HepG2 (cell line): ENCODE data around the gene WWC1. TPM values are rescaled to one million over a fixed set of nuclear protein-coding genes. Genes with fewer than 3 reads are reported as not detected.

ENCODE experiments used
- ATAC-seq: fragments of 200-7000 bp; cut with Tn5 transposase; 3 replicates; pipeline ENCODE4 v1.9.1; 2020; ENCODE audit warnings: mild to moderate bottlenecking, moderate library complexity
- BruUV-seq: library from RNA; stranded (reverse); fragments of 400-500 nt; replicated peaks from 2 replicates; lab custom pipeline; 2021; lab: Mats Ljungman, UMichigan
- CTCF ChIA-PET: fragments of 300-600 bp; formaldehyde crosslinking; extraction: SDS; loops from one replicate; lab custom pipeline; 2021; ENCODE audit warnings: low total read pairs, inconsistent platforms, low intra/inter-chr PET ratio; lab: Yijun Ruan, JAX
- POLR2A ChIA-PET: fragments of 350-600 bp; sonication (Branson Sonifier 250); formaldehyde crosslinking; loops from one replicate; lab custom pipeline; 2020; ENCODE audit warnings: antibody characterized with exemption, inconsistent platforms; lab: Yijun Ruan, JAX
- DNase-seq: peaks from one replicate; pipeline ENCODE4 v3.0.0-alpha.2; 2015; ENCODE audit warnings: low spot score
- FAIRE-seq: peaks from 3 replicates; lab custom pipeline; 2011; peaks lifted over from hg19 to GRCh38; lab: Jason Lieb, UNC
- H2AFZ ChIP-seq: one replicate; pipeline ENCODE4 v1.6.1; 2011; ENCODE audit warnings: low read length, inconsistent platforms
- H3K27ac ChIP-seq: fragments of 300-600 bp; 3 replicates; pipeline ENCODE4 v1.8.0; 2011; ENCODE audit warnings: mixed run types, mild to moderate bottlenecking, mixed read lengths, low read length, inconsistent platforms; ENCODE audit not compliant: insufficient read depth; ENCODE audit errors: extremely low read length
- H3K27me3 ChIP-seq, 2 experiments: fragments of 200-600 bp in 1 of 2; 2 replicates in 1 of 2; 3 replicates in 1 of 2; pipeline versions ENCODE4 v1.6.0 to v1.8.0; 2011; ENCODE audit warnings: low read length in 2 of 2, mild to moderate bottlenecking in 2 of 2, moderate library complexity in 2 of 2, inconsistent platforms in 1 of 2; ENCODE audit not compliant: insufficient read depth in 2 of 2, control insufficient read depth in 1 of 2
- H3K36me3 ChIP-seq, 2 experiments: fragments of 200-600 bp in 1 of 2; replicated peaks in 1 of 2; 2 replicates in 1 of 2; 3 replicates in 1 of 2; pipeline versions ENCODE4 v1.5.1 to v1.8.0; 2011; ENCODE audit warnings: low read length in 2 of 2, inconsistent platforms in 1 of 2; ENCODE audit not compliant: insufficient read depth in 2 of 2, control insufficient read depth in 1 of 2
- H3K4me1 ChIP-seq: 2 replicates; pipeline ENCODE4 v1.5.1; 2012; ENCODE audit warnings: low read length, inconsistent platforms; ENCODE audit not compliant: insufficient read depth
- H3K4me2 ChIP-seq: 2 replicates; pipeline ENCODE4 v1.6.0; 2011; ENCODE audit warnings: low read depth, low read length, inconsistent platforms
- H3K4me3 ChIP-seq, 3 experiments: fragments of 200-600 bp in 1 of 3; sonication (generic), shearing (Covaris generic) in 1 of 3; replicated peaks in 1 of 3; 2 replicates each; pipeline ENCODE4 v1.5.1; 2011 to 2016; ENCODE audit warnings: low read length in 3 of 3, inconsistent platforms in 2 of 3, low read depth in 2 of 3, mild to moderate bottlenecking in 2 of 3, control low read depth in 1 of 3, mixed read lengths in 1 of 3; ENCODE audit not compliant: insufficient read depth in 1 of 3
- H3K79me2 ChIP-seq: one replicate; pipeline ENCODE4 v1.6.1; 2011; ENCODE audit warnings: low read length, inconsistent platforms; ENCODE audit not compliant: insufficient read depth
- H3K9ac ChIP-seq: 2 replicates; pipeline ENCODE4 v1.6.0; 2011; ENCODE audit warnings: mild to moderate bottlenecking, low read depth, low read length, inconsistent platforms; ENCODE audit not compliant: insufficient read depth
- H3K9me3 ChIP-seq: 2 replicates; pipeline ENCODE4 v1.5.1; 2012; ENCODE audit warnings: mild to moderate bottlenecking, low read length
- H4K20me1 ChIP-seq: 2 replicates; pipeline ENCODE4 v1.6.0; 2011; ENCODE audit warnings: inconsistent platforms, mild to moderate bottlenecking, low read length, moderate library complexity; ENCODE audit not compliant: insufficient read depth
- FOSL2 ChIP-seq: sonication (generic); formaldehyde crosslinking; IDR thresholded peaks from 2 replicates; pipeline ENCODE4 v1.4.0; 2020; ENCODE audit warnings: missing genetic modification reagents
- HMG20B ChIP-seq: conservative IDR thresholded peaks from 2 replicates; pipeline ENCODE4 v1.6.1; 2016; ENCODE audit warnings: missing genetic modification reagents, missing compliant biosample characterization
- HNRNPH1 ChIP-seq: fragments of 200-400 bp; formaldehyde crosslinking; optimal IDR thresholded peaks from 2 replicates; pipeline ENCODE3; 2017; ENCODE audit warnings: mild to moderate bottlenecking, low read depth, low read length
- IRF2 ChIP-seq: IDR thresholded peaks from 2 replicates; pipeline ENCODE4 v1.6.1; 2018; ENCODE audit warnings: missing genetic modification reagents, missing compliant biosample characterization
- JUN ChIP-seq: sonication (generic); formaldehyde crosslinking; IDR thresholded peaks from 2 replicates; pipeline ENCODE4 v1.4.0; 2020; ENCODE audit warnings: mild to moderate bottlenecking, missing genetic modification reagents
- KDM3A ChIP-seq: IDR thresholded peaks from 2 replicates; pipeline ENCODE4 v1.6.1; 2018; ENCODE audit warnings: low read depth, missing compliant biosample characterization
- KLF6 ChIP-seq: IDR thresholded peaks from 2 replicates; pipeline ENCODE4 v1.8.0; 2016; ENCODE audit warnings: missing biosample characterization, missing genetic modification reagents
- ZFP37 ChIP-seq: sonication (generic); formaldehyde crosslinking; IDR thresholded peaks from 2 replicates; pipeline ENCODE4 v1.4.0; 2020; ENCODE audit warnings: missing genetic modification reagents, borderline replicate concordance
- ZNF136 ChIP-seq: sonication (generic); formaldehyde crosslinking; IDR thresholded peaks from 2 replicates; pipeline ENCODE4 v1.8.1; 2022; ENCODE audit warnings: low read depth, mild to moderate bottlenecking, moderate library complexity, missing genetic modification reagents
- ZNF263 ChIP-seq: sonication (generic); formaldehyde crosslinking; IDR thresholded peaks from 2 replicates; pipeline ENCODE4 v1.4.0; 2020; ENCODE audit warnings: missing genetic modification reagents
- ZNF274 ChIP-seq: sonication (generic); formaldehyde crosslinking; IDR thresholded peaks from 2 replicates; pipeline ENCODE4 v1.5.1; 2020; ENCODE audit warnings: mild to moderate bottlenecking, missing genetic modification reagents
- ZNF282 ChIP-seq: fragments of 450-650 bp; IDR thresholded peaks from 2 replicates; pipeline ENCODE4 v1.6.1; 2018; ENCODE audit not compliant: partially characterized antibody
- WGBS: methylation state at CpG from one replicate; pipeline ENCODE4 v1.1.6; 2017; ENCODE audit warnings: low lambda C conversion rate; 5-methylcytosine and 5-hydroxymethylcytosine counted together
- in situ Hi-C: cut with HindIII; loops from 2 replicates; pipeline ENCODE4 v1.10.0; 2017; ENCODE audit warnings: low pct_unique_long_range_greater_than_20kb; ENCODE audit not compliant: extremely low pct_ligation_motif_present
- intact Hi-C: fragments of 100-400 bp; cut with micrococcal nuclease; formaldehyde crosslinking; loops from one replicate; pipeline ENCODE4 v1.10.0; 2022; ENCODE audit not compliant: unreplicated experiment
- polyA plus RNA-seq, 8 experiments: library from polyadenylated mRNA; depleted of rRNA in 3 of 8; stranded (reverse) in 7 of 8; unstranded in 1 of 8; fragments of >200 nt; fragmentation: Illumina TruSeq in 4 of 8; extraction: Trizol in 4 of 8; gene quantifications; 2 replicates each; pipeline versions ENCODE4 v1.2.1 to v1.2.3, GENCODE V29; 2011 to 2016; ENCODE audit warnings: low read depth in 4 of 8, missing spikeins in 1 of 8, mixed read lengths in 1 of 8; ENCODE audit not compliant: insufficient read depth in 1 of 8
- total RNA-seq, 5 experiments: library from RNA; depleted of rRNA; stranded (reverse); fragments of >200 nt; fragmentation: Illumina TruSeq; extraction: Trizol; gene quantifications; 2 replicates each; pipeline ENCODE4 v1.2.3, GENCODE V29; 2016; ENCODE audit warnings: low read depth in 1 of 5

The WWC1 gene
- total and polyA plus RNA-seq, 2 of the 13 experiments (the other 11 are each of a cell fraction or from before 2014, with no cell fraction given), result 8.3 to 17.9 TPM

DNA sequence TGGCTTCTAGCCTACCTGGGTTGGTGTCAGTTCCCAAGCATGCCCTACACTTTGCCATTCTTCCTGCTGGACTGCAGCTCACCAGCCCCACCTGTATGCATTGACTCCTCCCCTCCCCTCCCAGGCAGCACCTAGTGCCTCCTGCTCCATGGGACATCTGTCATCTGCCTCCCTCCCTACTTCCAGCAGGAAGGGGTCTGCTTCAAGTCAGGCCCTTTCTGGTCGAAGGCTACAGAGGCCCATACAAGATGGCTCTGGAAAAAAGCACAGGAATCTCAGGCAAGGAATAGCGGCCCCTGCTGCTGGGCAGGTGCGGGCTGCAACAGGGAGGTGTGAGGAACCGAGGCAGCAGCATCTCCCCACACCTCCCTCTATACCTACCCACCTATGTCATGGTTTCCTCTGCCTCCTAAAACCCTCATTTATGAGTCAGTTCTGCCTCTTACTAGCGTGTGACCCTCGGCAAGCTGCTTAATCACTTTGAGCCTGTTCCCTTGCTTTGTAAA, 19.7 kb downstream of the WWC1 start (continued):
- no peak for TF ChIP-seq ZFP37 (CRISPR knock-in tag)

DNA sequence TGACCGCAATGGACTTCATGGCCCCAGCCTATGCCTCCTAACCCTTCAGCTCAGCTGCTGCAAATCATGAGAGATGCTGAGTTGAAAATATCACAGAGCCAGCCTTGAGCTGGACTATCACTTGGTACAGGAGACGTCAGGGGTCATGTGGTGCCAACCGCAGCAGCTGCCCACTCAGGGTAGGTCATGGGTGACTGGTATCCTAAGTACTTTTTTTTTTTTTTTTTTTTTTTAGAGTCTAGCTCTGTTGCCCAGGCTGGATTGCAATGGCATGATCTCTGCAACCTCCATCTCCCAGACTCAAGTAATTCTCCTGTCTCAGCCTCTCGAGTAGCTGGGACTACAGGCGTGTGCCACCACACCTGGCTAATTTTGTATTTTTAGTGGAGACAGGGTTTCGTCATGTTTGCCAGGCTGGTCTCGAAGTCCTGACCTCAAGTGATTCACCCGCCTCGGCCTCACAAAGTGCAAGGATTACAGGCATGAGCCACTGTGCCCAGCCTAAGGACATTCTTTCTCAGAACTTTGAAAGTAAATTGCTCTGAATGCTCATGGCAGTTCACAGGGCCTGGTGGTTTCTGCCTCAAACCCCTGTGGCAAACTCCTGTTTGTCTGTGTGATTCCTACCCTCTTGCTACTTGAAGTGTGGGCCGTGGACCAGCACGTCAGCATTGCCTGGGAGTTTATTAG, 21.3 kb downstream of the WWC1 start:
- FAIRE-seq (no peak), DNase-seq (no peak), ATAC-seq (no peak)
- Histone ChIP-seq H3K4me1 (peaks cover 89% of the 10 kb centered on the region), H3K27me3 (no peaks in the 10 kb centered on the region), H2AFZ (no peak overlapping the region), H3K4me2 (no peak overlapping the region), H3K27ac (no peak overlapping the region), H3K4me3 (no peak overlapping the region), H3K9ac (no peak overlapping the region), H3K36me3 (no peaks in the 10 kb centered on the region; a peak in 1 of 5 replicates), H3K79me2 (peaks cover 10% of the 10 kb centered on the region), H4K20me1 (no peaks in the 10 kb centered on the region), H3K9me3 (no peaks in the 10 kb centered on the region)
- in situ Hi-C loops, result no loop called here
- ChIA-PET POLR2A (interaction anchor here (0.7 to 1.4 kb wide), 2 partner anchors 20 to 49 kb away, joined by 3 to 4 read pairs; no protein-coding TSS in a partner anchor), CTCF (no interaction called here)
- intact Hi-C loops, result no loop called here
- WGBS, result 90% methylated on average over 10 of the region's 11 CpGs
- TF ChIP-seq FOSL2 (CRISPR knock-in tag) (0 out of 2 replicates have a peak, but pooled peaks have one; percentile 5), ZNF136 (CRISPR knock-in tag) (no peak)
- no TSS peak for BruUV-seq

DNA sequence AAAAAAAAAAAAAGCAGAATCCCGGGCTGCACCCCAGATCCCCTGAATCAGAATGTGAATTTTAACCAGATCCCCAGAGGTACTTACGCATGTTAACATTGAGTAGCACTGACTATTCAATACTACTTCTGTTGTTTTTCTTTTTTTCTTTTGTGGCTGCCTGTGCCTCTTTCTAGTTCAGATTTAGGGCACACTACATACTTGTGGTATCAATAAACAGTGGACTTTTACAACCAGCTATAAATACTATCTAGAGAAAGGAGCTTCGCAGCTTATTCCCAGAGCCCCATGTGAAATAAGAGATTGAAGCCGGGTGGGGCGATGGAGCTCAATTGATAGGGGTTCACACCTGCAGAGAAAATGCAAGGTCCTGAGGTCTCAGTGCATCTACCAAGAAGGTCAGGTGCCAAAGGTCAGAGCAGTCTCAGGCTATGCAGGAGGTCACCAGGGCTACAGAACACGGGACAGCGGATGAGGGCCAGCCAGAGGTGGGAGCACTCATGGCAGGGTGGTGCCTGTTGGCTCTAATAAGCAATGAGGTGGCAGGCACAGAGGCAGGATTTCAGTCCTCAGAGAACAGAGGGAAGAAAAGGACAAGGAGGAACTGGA, 22.3 kb downstream of the WWC1 start:
- Histone ChIP-seq H3K27ac (peak overlapping the region; percentile 27), H3K79me2 (peaks cover 7% of the 10 kb centered on the region), H3K36me3 (no peaks in the 10 kb centered on the region; a peak in 1 of 5 replicates), H2AFZ (no peak overlapping the region), H3K4me3 (no peak overlapping the region), H3K27me3 (no peaks in the 10 kb centered on the region), H3K4me1 (peaks cover 89% of the 10 kb centered on the region), H3K9me3 (no peaks in the 10 kb centered on the region), H4K20me1 (no peaks in the 10 kb centered on the region), H3K4me2 (no peak overlapping the region; the same call in 1 of the 2 replicates), H3K9ac (no peak overlapping the region)
- ChIA-PET CTCF (no interaction called here), POLR2A (interaction anchor here (0.7 kb wide), 1 partner anchor 48 kb away, joined by 3 read pairs; no protein-coding TSS in a partner anchor)
- TF ChIP-seq ZNF282 (no peak), HNRNPH1 (no peak), KDM3A (CRISPR knock-in tag) (no peak), JUN (CRISPR knock-in tag) (no peak), HMG20B (no peak), KLF6 (CRISPR knock-in tag) (no peak), IRF2 (CRISPR knock-in tag) (no peak), ZNF274 (CRISPR knock-in tag) (0 out of 2 replicates have a peak, but pooled peaks have one; percentile 21), ZNF263 (CRISPR knock-in tag) (peak; percentile 78)
- ATAC-seq (no peak), DNase-seq (no peak), FAIRE-seq (no peak)
- WGBS, result 95% methylated on average over 7 of the region's 7 CpGs
- intact Hi-C loops (loop anchor here (2.0 kb wide), 2 partner anchors 15 to 45 kb away; no protein-coding TSS in a partner anchor), in situ Hi-C loops (no loop called here)
- no TSS peak for BruUV-seq
